PC-3 (cell line): ENCODE measurements around the gene KCNQ1. TPM values are rescaled to one million over a fixed set of nuclear protein-coding genes. Genes with fewer than 3 reads are reported as not detected.

Source experiments
- ATAC-seq: fragments of 200-7000 bp; cut with Tn5 transposase; 2 replicates; pipeline ENCODE4 v1.9.1; 2020; ENCODE audit warnings: mild to moderate bottlenecking, moderate library complexity
- BruUV-seq: library from RNA; stranded (reverse); fragments of 400-500 nt; replicated peaks from 2 replicates; lab custom pipeline; 2021; lab: Mats Ljungman, UMichigan
- CTCF ChIA-PET: fragments of 300-600 bp; sonication (Branson Sonifier 250); formaldehyde crosslinking; loops from one replicate; lab custom pipeline; 2022; ENCODE audit warnings: antibody characterized with exemption; lab: Charles Lee
- POLR2A ChIA-PET: fragments of 300-600 bp; sonication (Branson Sonifier 250); formaldehyde crosslinking; loops from one replicate; lab custom pipeline; 2022; ENCODE audit warnings: antibody characterized with exemption; ENCODE audit not compliant: unreplicated experiment; lab: Charles Lee
- DNase-seq: peaks from one replicate; pipeline ENCODE4 v3.0.0-alpha.2; 2015
- H2AFZ ChIP-seq: fragments of 300-600 bp; sonication (generic); 2 replicates; pipeline ENCODE4 v1.6.0; 2016; ENCODE audit warnings: antibody characterized with exemption, low read length
- H3F3A ChIP-seq: fragments of 300-600 bp; sonication (generic); one replicate; pipeline ENCODE4 v1.6.0; 2017; ENCODE audit warnings: antibody characterized with exemption, low read length, control low read depth, mild to moderate bottlenecking; ENCODE audit not compliant: unreplicated experiment
- H3K27ac ChIP-seq: fragments of 300-600 bp; sonication (generic); 2 replicates; pipeline ENCODE4 v1.5.1; 2016; ENCODE audit warnings: mild to moderate bottlenecking, low read length
- H3K27me3 ChIP-seq: fragments of 300-600 bp; sonication (generic); 2 replicates; pipeline ENCODE4 v1.6.1; 2016; ENCODE audit warnings: low read length, mixed read lengths
- H3K36me3 ChIP-seq: fragments of 300-600 bp; sonication (generic); 2 replicates; pipeline ENCODE4 v1.6.1; 2016; ENCODE audit warnings: low read depth, mixed run types, low read length, mixed read lengths
- H3K4me1 ChIP-seq: fragments of 300-600 bp; sonication (generic); 2 replicates; pipeline ENCODE4 v1.5.1; 2016; ENCODE audit warnings: low read length; ENCODE audit not compliant: insufficient read depth
- H3K4me2 ChIP-seq: fragments of 300-600 bp; sonication (generic); 2 replicates; pipeline ENCODE4 v1.6.0; 2016; ENCODE audit warnings: low read length
- H3K4me3 ChIP-seq: fragments of 300-600 bp; sonication (generic); 2 replicates; pipeline ENCODE4 v1.5.1; 2016; ENCODE audit warnings: mild to moderate bottlenecking, low read length, mixed read lengths
- H3K79me2 ChIP-seq: fragments of 300-600 bp; sonication (generic); 2 replicates; pipeline ENCODE4 v1.6.1; 2017; ENCODE audit warnings: low read length, mixed read lengths
- H3K9ac ChIP-seq: fragments of 300-600 bp; sonication (generic); 2 replicates; pipeline ENCODE4 v1.6.0; 2016; ENCODE audit warnings: mild to moderate bottlenecking, low read length
- H3K9me2 ChIP-seq: fragments of 300-600 bp; sonication (generic); replicated peaks from 2 replicates; pipeline ENCODE4 v1.6.1; 2016; ENCODE audit warnings: mixed run types, low read length, mixed read lengths
- H3K9me3 ChIP-seq: fragments of 300-600 bp; sonication (generic); 2 replicates; pipeline ENCODE4 v1.6.1; 2016; ENCODE audit warnings: low read length, mixed read lengths
- H4K20me1 ChIP-seq: fragments of 300-600 bp; sonication (generic); 2 replicates; pipeline ENCODE4 v1.6.1; 2016; ENCODE audit warnings: low read length, mixed read lengths
- EZH2 ChIP-seq: fragments of 300-600 bp; sonication (generic); IDR thresholded peaks from one replicate; pipeline ENCODE4 v1.6.1; 2017; ENCODE audit warnings: antibody characterized with exemption, mild to moderate bottlenecking, low read length; ENCODE audit not compliant: unreplicated experiment
- EZH2phosphoT487 ChIP-seq: fragments of 300-600 bp; sonication (generic); IDR thresholded peaks from 2 replicates; pipeline ENCODE4 v1.6.1; 2018; ENCODE audit warnings: mild to moderate bottlenecking, antibody characterized with exemption, low read length, borderline replicate concordance
- intact Hi-C: fragments of 100-400 bp; cut with micrococcal nuclease; formaldehyde crosslinking; loops from 2 replicates; pipeline ENCODE4 v1.9.0; 2023
- total RNA-seq: library from RNA; depleted of rRNA; stranded (reverse); fragments of >200 nt; gene quantifications from 2 replicates; pipeline ENCODE4 v1.2.3, GENCODE V29; 2014
- TF ChIP-seq, protein P1 (sequence below): fragments of 300-600 bp; sonication (generic); conservative IDR thresholded peaks from 2 replicates; pipeline ENCODE4 v1.5.1; 2017; ENCODE audit warnings: antibody characterized with exemption, low read depth, mild to moderate bottlenecking, low read length

KCNQ1 gene
- total RNA-seq, 1 experiment from 2014 or later, result 0.40 TPM

DNA sequence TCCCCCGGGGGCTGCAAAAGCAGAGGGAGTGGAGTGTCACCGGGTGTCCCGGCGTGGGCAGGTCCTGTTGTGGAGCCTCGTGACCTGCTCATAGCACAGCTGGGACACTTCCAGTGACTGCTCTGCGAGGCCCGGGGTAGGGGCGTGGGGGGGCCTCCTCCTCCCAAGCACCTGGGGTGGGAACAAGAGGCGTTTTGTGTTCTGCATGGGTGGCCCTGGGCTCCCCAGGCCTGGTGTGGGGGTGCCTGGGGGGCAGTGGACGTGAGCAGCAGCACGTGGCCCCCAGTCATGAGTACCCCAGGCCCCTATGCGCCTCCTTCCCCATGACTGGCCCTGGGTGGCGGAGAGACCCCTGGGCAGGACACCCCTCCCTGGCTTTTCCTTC lies 104.7 kb downstream of the KCNQ1 start:
- Histone ChIP-seq H4K20me1 (no peaks in the 10 kb centered on the region), H3K9ac (no peak overlapping the region), H3K36me3 (no peaks in the 10 kb centered on the region), H3K4me2 (no peak overlapping the region), H3K27me3 (no peaks in the 10 kb centered on the region), H3K9me2 (no peaks in the 10 kb centered on the region), H3K79me2 (no peaks in the 10 kb centered on the region), H3K4me1 (no peaks in the 10 kb centered on the region), H3K9me3 (no peaks in the 10 kb centered on the region), H3F3A (no peaks in the 10 kb centered on the region), H2AFZ (no peak overlapping the region), H3K4me3 (no peak overlapping the region), H3K27ac (no peak overlapping the region)
- intact Hi-C loops, result no loop called here
- DNase-seq (no peak), ATAC-seq (no peak)
- ChIA-PET POLR2A (no interaction called here), CTCF (no interaction called here)
- TF ChIP-seq EZH2phosphoT487 (no peak), EZH2 (no peak)
- TF ChIP-seq, protein P1, sequence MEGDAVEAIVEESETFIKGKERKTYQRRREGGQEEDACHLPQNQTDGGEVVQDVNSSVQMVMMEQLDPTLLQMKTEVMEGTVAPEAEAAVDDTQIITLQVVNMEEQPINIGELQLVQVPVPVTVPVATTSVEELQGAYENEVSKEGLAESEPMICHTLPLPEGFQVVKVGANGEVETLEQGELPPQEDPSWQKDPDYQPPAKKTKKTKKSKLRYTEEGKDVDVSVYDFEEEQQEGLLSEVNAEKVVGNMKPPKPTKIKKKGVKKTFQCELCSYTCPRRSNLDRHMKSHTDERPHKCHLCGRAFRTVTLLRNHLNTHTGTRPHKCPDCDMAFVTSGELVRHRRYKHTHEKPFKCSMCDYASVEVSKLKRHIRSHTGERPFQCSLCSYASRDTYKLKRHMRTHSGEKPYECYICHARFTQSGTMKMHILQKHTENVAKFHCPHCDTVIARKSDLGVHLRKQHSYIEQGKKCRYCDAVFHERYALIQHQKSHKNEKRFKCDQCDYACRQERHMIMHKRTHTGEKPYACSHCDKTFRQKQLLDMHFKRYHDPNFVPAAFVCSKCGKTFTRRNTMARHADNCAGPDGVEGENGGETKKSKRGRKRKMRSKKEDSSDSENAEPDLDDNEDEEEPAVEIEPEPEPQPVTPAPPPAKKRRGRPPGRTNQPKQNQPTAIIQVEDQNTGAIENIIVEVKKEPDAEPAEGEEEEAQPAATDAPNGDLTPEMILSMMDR, result no peak
- BruUV-seq, result no TSS peak

DNA sequence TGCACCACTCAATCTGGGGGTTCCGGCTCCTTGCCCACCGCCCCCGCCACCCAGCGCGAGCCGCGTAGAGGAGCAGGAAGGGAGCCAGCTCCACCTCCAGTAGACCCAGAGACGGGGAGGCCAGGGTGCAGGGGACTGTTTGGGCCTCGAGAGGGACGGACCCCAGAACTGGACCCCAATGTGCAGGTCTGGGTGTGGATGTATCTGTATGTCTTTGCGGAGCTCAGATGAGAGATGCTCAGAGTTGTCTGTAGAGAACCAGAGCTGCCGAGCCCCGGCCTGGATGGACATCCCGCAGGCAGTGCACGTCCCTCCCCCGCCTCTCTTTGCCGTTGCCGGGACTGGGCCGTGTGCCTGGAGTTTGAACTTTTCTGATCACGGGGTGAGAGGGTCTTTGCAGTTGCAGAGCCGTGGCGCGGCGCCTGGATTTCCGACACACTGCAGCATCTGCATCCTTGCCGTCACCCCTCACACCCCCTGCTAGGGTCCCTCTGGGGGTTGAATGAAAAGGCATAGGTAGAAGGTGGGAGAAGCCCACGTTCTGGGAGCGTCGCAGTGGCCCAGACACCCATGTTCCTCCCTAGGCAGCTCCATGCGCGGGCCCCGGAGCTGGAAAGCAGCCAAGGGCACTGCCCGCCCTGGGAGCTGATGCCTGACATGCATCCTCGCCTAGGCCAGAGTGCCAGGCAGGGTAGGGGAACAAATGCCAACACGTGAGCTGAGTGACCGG lies 105.2 kb downstream of the KCNQ1 start:
- Histone ChIP-seq H3K27me3 (no peaks in the 10 kb centered on the region), H3K79me2 (no peaks in the 10 kb centered on the region), H3F3A (no peaks in the 10 kb centered on the region), H3K4me3 (no peak overlapping the region), H3K9me3 (no peaks in the 10 kb centered on the region), H3K27ac (no peak overlapping the region), H3K4me2 (no peak overlapping the region), H3K9me2 (no peaks in the 10 kb centered on the region), H2AFZ (no peak overlapping the region), H4K20me1 (no peaks in the 10 kb centered on the region), H3K4me1 (no peaks in the 10 kb centered on the region), H3K9ac (no peak overlapping the region), H3K36me3 (no peaks in the 10 kb centered on the region)
- POLR2A ChIA-PET, result no interaction called here
- intact Hi-C loops, result no loop called here
- CTCF ChIA-PET, result no interaction called here
- TF ChIP-seq, protein P1, result no peak
- no peak for TF ChIP-seq EZH2
- TF ChIP-seq EZH2phosphoT487, result no peak
- ATAC-seq (no peak), DNase-seq (no peak)
- BruUV-seq, result no TSS peak

DNA sequence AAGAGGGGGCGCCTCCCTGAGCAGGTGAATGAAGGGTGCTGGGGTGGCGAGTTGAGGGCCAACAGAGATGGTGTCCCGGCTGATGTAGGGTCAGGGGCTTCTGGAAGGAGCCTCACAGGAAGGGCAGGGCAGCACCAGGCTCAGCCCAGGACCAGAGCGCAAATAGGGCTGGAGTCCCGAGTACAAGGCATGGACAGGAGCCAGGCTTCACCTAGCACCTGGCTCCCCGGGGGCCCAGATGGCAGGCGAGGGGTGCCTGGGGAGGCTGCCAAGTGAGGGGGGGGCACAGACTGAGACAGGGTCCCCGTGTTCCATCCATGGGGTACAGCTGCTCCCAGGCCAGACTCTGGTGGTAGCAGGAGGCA lies 105.8 kb downstream of the KCNQ1 start:
- ATAC-seq (no peak), DNase-seq (no peak)
- TF ChIP-seq EZH2 (no peak), EZH2phosphoT487 (no peak)
- POLR2A ChIA-PET, result no interaction called here
- no peaks in the 10 kb centered on the region for H3K4me1 ChIP-seq
- intact Hi-C loops, result no loop called here
- H3K36me3 ChIP-seq, result no peaks in the 10 kb centered on the region
- H3K27ac ChIP-seq, result no peak overlapping the region
- H3K4me2 ChIP-seq, result no peak overlapping the region
- no TSS peak for BruUV-seq
- no peaks in the 10 kb centered on the region for H3K9me3 ChIP-seq
- H2AFZ ChIP-seq, result no peak overlapping the region
- no peak overlapping the region for H3K9ac ChIP-seq
- CTCF ChIA-PET, result no interaction called here
- H3K4me3 ChIP-seq, result no peak overlapping the region
- no peaks in the 10 kb centered on the region for H3K79me2 ChIP-seq
- no peaks in the 10 kb centered on the region for H3K27me3 ChIP-seq
- H4K20me1 ChIP-seq, result no peaks in the 10 kb centered on the region
- H3K9me2 ChIP-seq, result no peaks in the 10 kb centered on the region
- no peaks in the 10 kb centered on the region for H3F3A ChIP-seq
